GM21381 (cell line): ENCODE data around the gene FOXO6.

Source experiments
- ATAC-seq: cut with Tn5 transposase; IDR thresholded peaks from one replicate; pipeline ENCODE4 v1.9.1; 2021; ENCODE audit warnings: mild to moderate bottlenecking, moderate library complexity; ENCODE audit not compliant: unreplicated experiment

FOXO6 gene

GRCh38 chr1:41420860-41421259 lies 59.6 kb downstream of the FOXO6 start:
- no peak for ATAC-seq

- ATAC-seq: no peak
These were observed 61.1 kb downstream of the FOXO6 start for GRCh38 chr1:41422306-41422705.

- no peak for ATAC-seq
These were observed 62.4 kb downstream of the FOXO6 start for GRCh38 chr1:41423511-41424191.

- no peak for ATAC-seq
These were observed 63.4 kb downstream of the FOXO6 start for GRCh38 chr1:41424581-41425118.

GRCh38 chr1:41425369-41425768 lies 64.1 kb downstream of the FOXO6 start:
- ATAC-seq: no peak

GRCh38 chr1:41426201-41426890 lies 65.1 kb downstream of the FOXO6 start:
- no peak for ATAC-seq

GRCh38 chr1:41427122-41427913 lies 66.1 kb downstream of the FOXO6 start:
- ATAC-seq: no peak

- no peak for ATAC-seq
These were observed 66.9 kb downstream of the FOXO6 start for GRCh38 chr1:41427916-41428737.

- no peak for ATAC-seq
These were observed 67.8 kb downstream of the FOXO6 start for GRCh38 chr1:41428738-41429640.

GRCh38 chr1:41429641-41430035 lies 68.4 kb downstream of the FOXO6 start:
- no peak for ATAC-seq

- no peak for ATAC-seq
These were observed 68.8 kb downstream of the FOXO6 start for GRCh38 chr1:41430069-41430468.

- ATAC-seq: no peak
These were observed 69.3 kb downstream of the FOXO6 start for GRCh38 chr1:41430582-41430981.

GRCh38 chr1:41431490-41432350 lies 70.5 kb downstream of the FOXO6 start:
- ATAC-seq: no peak
